ENCODE results near the gene SURF6. TPM values are rescaled to one million over a fixed set of nuclear protein-coding genes. Genes with fewer than 3 reads are reported as not detected.
"Not testable (repeated sequence)": the region's sequence is repeated elsewhere in the genome, so short reads cannot be mapped to it uniquely, and the experiment has no call there.

The SURF6 gene
- total and polyA plus RNA-seq, 5 experiments from 2014 or later = 4.9 to 34.1 (median 16.9) TPM

DNA sequence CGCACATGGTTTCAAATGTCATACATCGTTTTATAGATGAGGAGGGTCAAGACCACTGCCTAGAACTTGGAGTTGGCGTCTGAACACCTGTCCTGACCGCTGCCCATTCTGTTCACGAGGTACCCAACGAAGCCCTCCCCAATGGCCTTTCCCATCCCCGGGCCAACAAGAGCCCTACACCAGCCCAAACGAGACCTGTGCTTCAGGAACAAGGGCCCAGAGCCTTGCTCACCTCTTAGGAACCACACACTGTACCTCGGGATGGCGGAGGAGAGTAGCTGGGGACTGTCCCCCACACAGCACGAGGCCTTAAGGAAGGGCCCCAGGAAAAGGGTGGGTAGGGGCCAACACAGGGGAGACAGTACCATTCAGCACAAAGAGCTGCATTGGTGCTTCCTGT is 3.0 kb downstream of the SURF6 start:
- POLR2A ChIA-PET = interaction anchor here (0.5 kb wide), 1 partner anchor 683 kb away, joined by 3 read pairs; no protein-coding TSS in a partner anchor

DNA sequence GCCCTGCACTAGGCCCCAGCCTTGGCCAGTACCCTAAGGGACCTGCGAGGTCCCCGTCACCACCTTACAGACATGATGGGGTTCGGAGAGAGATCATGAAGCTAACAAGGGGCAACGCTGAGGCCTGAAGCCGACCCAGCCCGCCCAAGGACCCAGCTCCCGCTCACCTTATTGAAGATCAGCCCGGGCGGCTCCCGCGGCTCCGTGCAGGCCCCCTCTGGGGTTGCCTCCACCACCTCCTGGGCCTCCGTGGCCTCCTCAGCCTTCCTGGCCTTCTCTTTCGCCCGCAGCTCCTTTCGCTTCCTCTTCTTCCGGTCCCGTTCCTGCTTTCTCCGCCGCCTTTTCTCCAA is 3.6 kb downstream of the SURF6 start:
- Mint-ChIP-seq H3K27me3 (no peaks in the 10 kb centered on the region), H3K9me3 (no peaks in the 10 kb centered on the region), H3K27ac (peak overlapping the region in 1 of 10 donors; percentile 19), H3K4me3 (peak overlapping the region in 1 of 10 donors; percentile 24), H3K4me1 (peaks cover 15 to 53% (median 39%) of the 10 kb centered on the region in 4 donors), H3K36me3 (peaks cover 0 to 50% (median 3%) of the 10 kb centered on the region in 3 donors)
- ATAC-seq (no peak), DNase-seq (no peak)
- POLR2A ChIA-PET = no interaction called here

More for the DNA sequence above, 3.0 kb downstream of the SURF6 start:
- Mint-ChIP-seq H3K27me3 (no peaks in the 10 kb centered on the region), H3K4me1 (peaks cover 17 to 53% (median 42%) of the 10 kb centered on the region in 4 donors), H3K27ac (peak overlapping the region in 3 of 10 donors; percentile 19 to 40 (median 32)), H3K36me3 (peaks cover 0 to 50% (median 3%) of the 10 kb centered on the region in 3 donors), H3K9me3 (no peaks in the 10 kb centered on the region), H3K4me3 (peak overlapping the region in 3 of 10 donors; percentile 22 to 45 (median 41))
- no peak for ATAC-seq
- no peak for DNase-seq

DNA sequence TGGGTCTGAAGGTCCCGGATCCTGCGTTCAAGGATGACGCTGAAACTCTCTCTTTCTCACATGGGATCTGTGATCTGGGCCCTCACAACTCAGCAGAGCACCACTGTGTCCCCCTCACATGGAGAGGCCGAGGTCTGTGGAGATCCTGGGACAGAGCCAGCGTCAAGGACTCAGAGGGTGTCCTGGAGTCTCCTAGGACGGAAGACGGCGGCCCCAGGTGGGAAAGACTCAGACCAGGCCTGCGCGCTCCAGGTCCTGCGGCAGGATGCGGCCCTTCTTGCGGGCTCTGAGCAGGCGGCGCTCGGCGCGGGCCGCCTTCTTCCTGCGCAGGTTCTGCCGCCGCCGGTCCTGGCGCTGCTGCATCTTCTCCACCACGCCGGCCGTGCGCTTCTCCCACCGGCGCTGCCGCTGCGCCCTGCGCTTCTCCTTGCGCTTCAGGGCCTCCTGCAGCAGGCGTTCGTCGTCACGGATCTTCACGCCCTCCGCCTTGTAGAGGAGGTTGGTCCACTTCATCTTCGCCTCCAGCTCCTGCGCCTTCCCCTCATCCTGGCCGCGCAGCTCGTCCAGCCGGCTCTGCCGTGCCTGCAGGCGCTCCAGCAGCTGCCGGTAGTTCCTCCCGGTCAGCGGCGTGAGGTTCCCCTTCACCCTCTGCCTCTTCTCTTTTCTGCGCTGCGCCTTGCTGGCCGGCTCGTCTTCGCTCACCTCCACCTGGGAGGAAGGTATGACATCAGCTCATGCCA is 4.2 kb downstream of the SURF6 start:
- DNase-seq (no peak), ATAC-seq (no peak)
- no peaks in the 10 kb centered on the region for H3K27me3 Mint-ChIP-seq
- peak overlapping the region in 1 of 10 donors; percentile 19 for H3K27ac Mint-ChIP-seq
- peak overlapping the region in 1 of 10 donors; percentile 24 for H3K4me3 Mint-ChIP-seq
- no peaks in the 10 kb centered on the region for H3K9me3 Mint-ChIP-seq
- POLR2A ChIA-PET = no interaction called here
- peaks cover 0 to 50% (median 3%) of the 10 kb centered on the region in 3 donors for H3K36me3 Mint-ChIP-seq
- H3K4me1 Mint-ChIP-seq = peaks cover 15 to 53% (median 35%) of the 10 kb centered on the region in 4 donors

DNA sequence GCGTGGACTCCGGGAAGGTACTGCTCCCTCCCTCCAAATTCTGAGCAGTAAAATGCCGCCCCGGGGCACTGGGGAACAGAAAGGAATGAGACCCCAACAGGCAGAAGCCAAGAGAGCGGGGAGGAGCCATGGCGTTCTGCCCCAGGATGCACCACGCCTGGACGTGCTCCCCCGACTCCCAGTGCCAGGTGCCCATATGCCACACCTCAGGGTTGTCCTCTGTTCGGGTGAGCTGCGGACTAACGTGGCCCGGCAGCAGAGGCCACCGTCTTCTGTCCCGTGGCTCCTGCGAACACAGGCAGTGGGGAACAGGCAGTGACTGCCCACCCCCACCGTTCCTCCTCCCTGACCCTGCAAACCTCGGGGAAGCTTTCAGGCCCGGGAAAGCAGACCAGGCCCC is 4.8 kb downstream of the SURF6 start:
- no peak for ATAC-seq
- Mint-ChIP-seq H3K36me3 (peaks cover 0 to 50% (median 3%) of the 10 kb centered on the region in 3 donors), H3K4me3 (no peak overlapping the region), H3K4me1 (peaks cover 14 to 52% (median 29%) of the 10 kb centered on the region in 4 donors), H3K9me3 (no peaks in the 10 kb centered on the region), H3K27ac (no peak overlapping the region), H3K27me3 (no peaks in the 10 kb centered on the region)
- POLR2A ChIA-PET = no interaction called here
- DNase-seq = no peak

DNA sequence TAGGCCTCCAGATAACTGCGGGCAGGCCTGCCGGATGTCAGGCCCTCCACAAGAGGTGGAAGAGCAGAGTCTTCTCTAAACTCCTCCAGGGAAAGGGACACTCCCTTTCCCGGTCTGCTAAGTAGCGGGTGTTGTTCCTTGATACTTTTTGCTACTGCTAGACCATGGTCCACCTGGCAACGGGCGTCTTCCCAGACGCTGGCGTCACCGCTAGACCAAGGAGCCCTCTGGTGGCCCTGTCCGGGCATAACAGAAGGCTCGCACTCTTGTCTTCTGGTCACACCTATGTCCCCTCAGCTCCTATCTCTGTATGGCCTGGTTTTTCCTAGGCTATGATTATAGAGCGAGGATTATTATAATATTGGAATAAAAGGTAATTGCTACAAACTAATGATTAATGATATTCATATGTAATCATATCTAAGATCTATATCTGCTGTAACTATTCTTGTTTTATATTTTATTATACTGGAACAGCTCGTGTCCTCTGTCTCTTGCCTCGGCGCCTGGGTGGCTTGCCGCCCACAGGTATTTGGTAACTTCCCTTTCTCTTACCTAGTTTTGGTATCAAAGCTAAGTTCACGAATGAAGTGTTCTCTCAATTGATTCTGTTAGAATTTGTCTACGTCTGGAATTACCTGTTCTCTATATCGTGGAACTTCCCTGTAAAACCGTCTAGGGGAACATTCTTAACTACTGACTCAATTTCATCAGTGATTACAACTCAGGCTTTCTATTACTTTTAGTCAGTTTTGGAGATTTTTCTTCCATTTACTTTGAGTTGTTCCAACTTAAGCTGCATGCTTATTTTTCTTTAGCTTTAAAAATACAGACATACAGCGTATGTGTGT is 6.5 kb downstream of the SURF6 start:
- POLR2A ChIA-PET = interaction anchor here (1.0 to 1.4 kb wide), 2 partner anchors 18 to 37 kb away, joined by 3 to 4 read pairs; partner anchors contain the start of genes MED22 and RPL7A
- H3K9me3 Mint-ChIP-seq, ATAC-seq, H3K27me3 Mint-ChIP-seq, DNase-seq, H3K4me3 Mint-ChIP-seq: not testable (repeated sequence)
- Mint-ChIP-seq H3K27ac (peak overlapping the region in 3 of 10 donors; percentile 44 to 57 (median 46)), H3K4me1 (peaks cover 7 to 38% (median 18%) of the 10 kb centered on the region in 4 donors), H3K36me3 (peaks cover 0 to 45% (median 3%) of the 10 kb centered on the region in 3 donors)

DNA sequence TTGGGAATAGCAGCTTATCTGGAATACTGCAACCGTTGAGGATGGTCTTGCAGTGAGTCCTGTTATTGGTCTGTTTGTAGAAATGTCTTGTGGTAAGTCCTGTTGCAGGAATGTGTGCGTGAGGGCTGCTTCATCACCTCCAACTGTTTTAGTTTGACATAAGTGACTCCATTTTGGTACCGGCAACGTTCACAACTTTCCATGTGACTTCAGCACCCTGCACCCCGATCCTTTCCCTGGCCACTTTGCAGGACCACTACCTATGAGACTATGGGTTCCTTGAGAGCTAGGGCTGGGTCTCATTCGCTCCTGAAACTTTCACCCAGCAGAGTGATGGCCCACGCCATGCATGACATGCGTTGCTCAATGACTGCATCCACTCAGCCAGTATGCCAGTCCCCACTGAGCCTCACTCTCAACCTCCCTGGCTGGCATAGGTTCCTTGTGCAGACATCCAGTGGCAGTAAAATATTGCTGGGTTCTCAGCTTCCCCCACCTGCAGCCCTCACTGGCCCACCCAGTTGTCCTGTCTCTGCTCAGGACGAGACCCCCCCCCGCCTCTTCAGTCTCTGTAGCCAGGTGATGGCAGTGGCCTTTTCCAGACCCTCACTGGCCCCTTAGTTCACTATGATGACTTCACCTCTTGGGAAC is 8.0 kb downstream of the SURF6 start:
- no peak for DNase-seq
- ATAC-seq = no peak

DNA sequence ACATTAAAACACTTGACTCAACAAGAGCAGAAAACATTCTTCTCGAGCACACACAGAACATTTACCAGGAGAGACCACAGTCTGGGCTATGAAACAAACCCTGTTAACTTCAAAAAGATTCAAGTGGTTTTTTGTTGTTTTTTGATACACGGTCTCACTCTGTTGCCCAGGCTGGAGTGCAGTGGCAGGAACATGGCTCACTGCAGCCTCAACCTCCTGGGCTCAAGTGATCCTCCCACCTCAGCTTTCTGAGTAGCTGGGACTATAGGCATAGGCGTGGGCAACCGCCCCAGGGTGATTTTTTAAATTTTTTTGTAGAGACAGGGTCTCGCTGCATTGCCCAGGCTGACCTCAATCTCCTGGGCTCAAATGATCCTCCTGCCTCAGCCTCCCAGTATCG is 9.0 kb downstream of the SURF6 start:
- POLR2A ChIA-PET, H3K9me3 Mint-ChIP-seq, DNase-seq, ATAC-seq, H3K4me3 Mint-ChIP-seq, H3K27me3 Mint-ChIP-seq: not testable (repeated sequence)
- H3K27ac Mint-ChIP-seq = peak overlapping the region in 4 of 10 donors; percentile 10 to 53 (median 38)
- H3K36me3 Mint-ChIP-seq = peaks cover 0 to 22% (median 0%) of the 10 kb centered on the region in 3 donors
- peaks cover 0 to 18% (median 11%) of the 10 kb centered on the region in 4 donors for H3K4me1 Mint-ChIP-seq

More for the DNA sequence above, 8.0 kb downstream of the SURF6 start:
- H3K9me3 Mint-ChIP-seq = no peaks in the 10 kb centered on the region
- peaks cover 0 to 27% (median 11%) of the 10 kb centered on the region in 4 donors for H3K4me1 Mint-ChIP-seq
- H3K4me3 Mint-ChIP-seq = no peak overlapping the region
- POLR2A ChIA-PET = no interaction called here
- peak overlapping the region in 5 of 10 donors; percentile 27 to 56 (median 52) for H3K27ac Mint-ChIP-seq
- peaks cover 0 to 31% (median 3%) of the 10 kb centered on the region in 3 donors for H3K36me3 Mint-ChIP-seq
- no peaks in the 10 kb centered on the region for H3K27me3 Mint-ChIP-seq

DNA sequence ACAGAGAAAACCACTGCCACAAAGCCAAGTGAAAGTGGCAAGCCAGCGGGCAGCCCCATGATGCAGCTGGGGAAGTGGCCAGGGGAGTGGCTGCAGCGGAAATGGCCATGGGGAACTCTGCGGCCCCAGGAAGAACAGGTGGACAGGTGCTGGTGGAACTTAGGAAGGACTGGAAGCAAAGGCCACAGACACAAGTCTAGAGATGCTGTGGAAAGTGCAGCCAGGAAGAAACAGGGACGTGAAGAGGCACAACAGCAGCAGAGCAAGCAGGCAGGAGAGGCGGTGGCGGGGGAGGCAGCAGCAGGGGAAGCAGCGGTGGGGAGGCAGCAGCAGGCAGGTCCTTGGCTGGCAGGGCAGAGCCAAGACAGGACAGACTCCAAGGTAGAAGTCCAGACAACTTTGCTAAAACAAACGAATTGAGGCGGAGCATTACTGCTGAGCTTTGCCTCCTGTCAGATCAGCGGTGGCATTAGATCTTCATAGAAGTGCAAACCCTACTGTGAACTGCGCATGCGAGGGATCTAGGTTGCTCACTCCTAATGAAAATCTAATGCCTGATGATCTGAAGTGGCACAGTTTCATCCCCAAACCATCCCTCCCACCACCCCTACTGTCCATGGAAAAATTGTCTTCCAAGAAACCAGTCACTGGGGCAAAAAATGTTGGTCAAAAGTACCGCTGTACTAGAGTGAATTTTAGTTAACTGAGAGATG is 11.8 kb downstream of the SURF6 start:
- Mint-ChIP-seq H3K27me3 (no peaks in the 10 kb centered on the region), H3K9me3 (no peaks in the 10 kb centered on the region), H3K4me1 (peaks cover 0 to 11% (median 8%) of the 10 kb centered on the region in 4 donors), H3K4me3 (no peak overlapping the region), H3K27ac (peak overlapping the region in 3 of 10 donors; percentile 32 to 62 (median 51)), H3K36me3 (no peaks in the 10 kb centered on the region)
- ATAC-seq (no peak), DNase-seq (no peak)
- POLR2A ChIA-PET = interaction anchor here (0.9 kb wide), 1 partner anchor 26 kb away, joined by 3 read pairs; no protein-coding TSS in a partner anchor

DNA sequence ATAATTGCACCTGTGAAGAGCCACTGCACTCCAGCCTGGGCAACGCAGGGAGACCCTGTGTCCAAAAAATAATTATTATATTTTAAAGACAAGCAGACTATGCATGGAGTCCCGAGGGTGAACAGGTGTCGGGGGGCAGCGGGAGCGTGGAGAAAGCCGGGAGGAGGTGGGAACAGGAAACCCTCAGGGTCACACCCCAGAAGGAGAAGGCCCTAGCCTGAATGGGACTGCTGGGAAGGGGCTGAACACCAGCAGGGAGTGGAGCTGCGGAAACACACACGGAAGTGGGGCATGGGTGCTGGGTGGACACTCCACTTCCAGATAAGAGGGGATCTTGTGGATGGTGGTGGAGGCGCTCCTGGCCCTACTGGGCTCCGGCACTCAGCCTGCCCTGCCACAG is 12.8 kb downstream of the SURF6 start:
- DNase-seq (no peak), ATAC-seq (no peak)
- H3K4me3 Mint-ChIP-seq = no peak overlapping the region
- no peaks in the 10 kb centered on the region for H3K27me3 Mint-ChIP-seq
- POLR2A ChIA-PET = no interaction called here
- H3K4me1 Mint-ChIP-seq = peaks cover 0 to 4% (median 1%) of the 10 kb centered on the region in 4 donors
- H3K9me3 Mint-ChIP-seq = no peaks in the 10 kb centered on the region
- no peaks in the 10 kb centered on the region for H3K36me3 Mint-ChIP-seq
- H3K27ac Mint-ChIP-seq = no peak overlapping the region

DNA sequence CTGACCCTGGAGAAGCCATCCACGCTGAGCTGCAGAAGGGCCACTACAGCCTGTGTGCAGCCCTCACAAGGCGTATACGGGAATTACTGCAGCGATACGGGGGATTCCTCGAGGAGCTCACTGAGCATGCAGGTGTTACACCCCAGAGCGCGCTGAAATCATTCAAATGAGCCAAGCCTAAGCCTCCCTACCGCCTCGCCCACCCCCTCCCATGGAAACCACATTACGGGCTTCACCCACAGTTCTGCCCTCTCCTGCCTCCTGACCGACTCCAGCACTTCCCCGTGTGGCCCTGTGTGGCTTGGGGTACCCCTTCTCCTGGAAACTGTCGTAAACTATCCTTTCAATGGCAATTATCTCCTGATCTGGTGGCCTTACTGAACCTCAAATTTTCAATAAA is 13.3 kb downstream of the SURF6 start:
- peak overlapping the region in 3 of 10 donors; percentile 20 to 37 (median 29) for H3K27ac Mint-ChIP-seq
- no peaks in the 10 kb centered on the region for H3K36me3 Mint-ChIP-seq
- H3K9me3 Mint-ChIP-seq = no peaks in the 10 kb centered on the region
- POLR2A ChIA-PET = no interaction called here
- peaks cover 0 to 4% (median 0%) of the 10 kb centered on the region in 4 donors for H3K4me1 Mint-ChIP-seq
- H3K27me3 Mint-ChIP-seq = no peaks in the 10 kb centered on the region
- no peak overlapping the region for H3K4me3 Mint-ChIP-seq
- no peak for ATAC-seq
- DNase-seq = no peak

DNA sequence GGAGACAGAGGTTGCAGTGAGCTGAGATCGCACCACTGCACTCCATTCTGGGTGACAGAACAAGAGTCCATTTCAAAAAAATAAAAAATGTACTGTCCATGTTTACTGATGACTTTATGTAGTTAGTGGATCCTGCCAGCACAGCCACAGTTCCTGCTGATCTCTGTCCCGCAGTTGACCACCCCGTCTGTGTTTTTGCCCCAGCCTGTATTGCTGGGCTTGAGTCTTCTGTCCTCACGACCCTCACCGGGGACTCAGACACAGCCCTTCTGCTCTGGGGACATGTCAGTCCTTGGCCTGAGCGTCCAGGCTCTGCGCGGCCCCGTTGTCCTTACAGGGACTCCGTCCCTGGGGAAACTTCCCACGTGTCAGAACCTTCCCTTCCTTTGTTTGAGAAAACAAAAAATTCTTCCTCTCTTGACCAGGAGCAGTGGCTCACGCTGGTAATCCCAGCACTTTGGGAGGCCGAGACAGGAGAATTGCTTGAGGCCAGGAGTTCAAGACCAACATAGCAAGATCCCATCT is 14.5 kb downstream of the SURF6 start:
- no peaks in the 10 kb centered on the region for H3K36me3 Mint-ChIP-seq
- no peak for ATAC-seq

More for the DNA sequence above, 14.5 kb downstream of the SURF6 start:
- H3K27ac Mint-ChIP-seq = peak overlapping the region in 2 of 10 donors; percentile 15 to 78
- no peaks in the 10 kb centered on the region for H3K9me3 Mint-ChIP-seq
- H3K27me3 Mint-ChIP-seq = no peaks in the 10 kb centered on the region
- POLR2A ChIA-PET = no interaction called here
- DNase-seq = no peak
- no peak overlapping the region for H3K4me3 Mint-ChIP-seq
- H3K4me1 Mint-ChIP-seq = peaks cover 0 to 3% (median 0%) of the 10 kb centered on the region in 4 donors

Measured in naive thymus-derived CD8-positive, alpha-beta T cell (primary cell).